BLaER1 treated with 17β-estradiol and CSF1 and Interleukin-3, amounts not matched to agents 10 nM and 100 nM (cell line): ENCODE measurements around the gene CSPG4.
"Not testable (repeated sequence)": the region's sequence is repeated elsewhere in the genome, so short reads cannot be mapped to it uniquely, and the experiment has no call there.

Experiments used
- H3K27ac ChIP-seq, 11 experiments: shearing (Covaris generic); formaldehyde crosslinking; 2 replicates each; pipeline ENCODE4 v1.8.1; 2022
- H3K27me3 ChIP-seq, 11 experiments: shearing (Covaris generic); formaldehyde crosslinking; 2 replicates each; pipeline ENCODE4 v1.8.1; 2022
- H3K36me3 ChIP-seq, 11 experiments: shearing (Covaris generic); formaldehyde crosslinking; 2 replicates each; pipeline ENCODE4 v1.8.1; 2022
- H3K4me1 ChIP-seq, 10 experiments: shearing (Covaris generic); formaldehyde crosslinking; 2 replicates each; pipeline ENCODE4 v1.8.1; 2022
- H3K4me2 ChIP-seq, 11 experiments: shearing (Covaris generic); formaldehyde crosslinking; 2 replicates each; pipeline ENCODE4 v1.8.1; 2022
- H3K4me3 ChIP-seq, 10 experiments: shearing (Covaris generic); formaldehyde crosslinking; 2 replicates each; pipeline ENCODE4 v1.8.1; 2022
- H3K9ac ChIP-seq, 11 experiments: shearing (Covaris generic); formaldehyde crosslinking; 2 replicates each; pipeline ENCODE4 v1.8.1; 2022
- H3K9me3 ChIP-seq, 11 experiments: shearing (Covaris generic); formaldehyde crosslinking; replicated peaks in 1 of 11; 2 replicates each; pipeline ENCODE4 v1.8.1; 2022
- H4K20me1 ChIP-seq, 11 experiments: shearing (Covaris generic); formaldehyde crosslinking; 2 replicates each; pipeline ENCODE4 v1.8.1; 2022
- Cebpa-rat ChIP-seq, 11 experiments: shearing (Covaris generic); IDR thresholded peaks; 2 replicates each; pipeline ENCODE4 v1.8.1; 2022

Gene CSPG4

DNA sequence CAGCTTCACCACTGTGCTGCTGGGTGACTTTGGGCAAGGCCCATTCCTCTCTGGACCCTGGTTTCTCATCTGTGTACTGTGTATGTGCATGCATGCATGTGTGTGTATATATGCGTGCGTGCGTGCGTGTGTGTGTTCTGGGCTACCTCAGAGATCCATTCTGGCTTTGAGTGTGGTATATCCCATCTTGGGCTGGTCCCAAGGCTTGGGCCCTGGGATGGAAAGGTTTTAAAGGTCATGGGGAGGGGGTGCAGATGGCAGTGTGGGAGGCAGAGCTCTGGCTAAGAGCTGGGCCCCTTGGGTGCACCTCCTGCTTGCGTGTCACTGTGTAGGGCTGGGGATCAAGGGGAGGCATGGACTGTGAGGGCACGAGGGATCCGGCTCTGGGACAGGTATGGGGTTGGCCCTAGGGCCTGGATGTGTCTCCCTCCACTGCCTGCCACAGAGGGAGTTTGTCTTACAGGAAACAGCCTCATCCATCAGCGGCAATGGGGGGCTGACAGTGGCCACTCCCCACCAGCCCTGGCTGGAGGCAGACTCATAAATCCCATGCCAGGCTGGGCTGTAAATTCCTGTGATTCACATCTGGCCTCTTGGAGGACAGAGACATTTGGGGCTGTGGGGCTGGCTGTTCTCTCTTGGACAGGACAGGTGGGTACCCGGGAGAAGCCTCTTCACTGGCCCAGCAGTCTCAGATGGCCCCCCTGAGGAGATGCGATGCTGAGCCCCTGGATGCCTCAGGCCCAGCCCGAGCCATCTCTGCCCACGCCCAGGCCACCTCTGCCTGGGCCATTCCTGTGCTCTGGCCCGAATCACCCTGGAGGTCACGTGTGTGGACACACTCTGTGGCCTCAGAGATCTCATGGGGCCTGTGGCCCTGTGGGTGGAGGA lies 21.4 kb upstream of the CSPG4 start:
- H3K27ac ChIP-seq, result peak overlapping the region in 2 of 11 experiments; percentile 3 to 28; a peak in 3 of 22 replicates
- no peak overlapping the region for H3K4me3 ChIP-seq
- no peaks in the 10 kb centered on the region for H3K27me3 ChIP-seq
- H3K9ac ChIP-seq, result peak overlapping the region in 6 of 11 experiments; percentile 6 to 59 (median 30); a peak in 7 of 22 replicates
- no peaks in the 10 kb centered on the region for H3K36me3 ChIP-seq
- H3K4me2 ChIP-seq, result peak overlapping the region; percentile 80 to 94 (median 87)
- no peaks in the 10 kb centered on the region for H3K9me3 ChIP-seq
- H3K4me1 ChIP-seq, result peaks cover 55 to 78% (median 75%) of the 10 kb centered on the region in 10 experiments
- peaks cover 0 to 12% (median 0%) of the 10 kb centered on the region in 11 experiments; a peak in 3 of 22 replicates for H4K20me1 ChIP-seq
- no peak for TF ChIP-seq Cebpa-rat (IDR thresholded peaks at IDR 0.05)

DNA sequence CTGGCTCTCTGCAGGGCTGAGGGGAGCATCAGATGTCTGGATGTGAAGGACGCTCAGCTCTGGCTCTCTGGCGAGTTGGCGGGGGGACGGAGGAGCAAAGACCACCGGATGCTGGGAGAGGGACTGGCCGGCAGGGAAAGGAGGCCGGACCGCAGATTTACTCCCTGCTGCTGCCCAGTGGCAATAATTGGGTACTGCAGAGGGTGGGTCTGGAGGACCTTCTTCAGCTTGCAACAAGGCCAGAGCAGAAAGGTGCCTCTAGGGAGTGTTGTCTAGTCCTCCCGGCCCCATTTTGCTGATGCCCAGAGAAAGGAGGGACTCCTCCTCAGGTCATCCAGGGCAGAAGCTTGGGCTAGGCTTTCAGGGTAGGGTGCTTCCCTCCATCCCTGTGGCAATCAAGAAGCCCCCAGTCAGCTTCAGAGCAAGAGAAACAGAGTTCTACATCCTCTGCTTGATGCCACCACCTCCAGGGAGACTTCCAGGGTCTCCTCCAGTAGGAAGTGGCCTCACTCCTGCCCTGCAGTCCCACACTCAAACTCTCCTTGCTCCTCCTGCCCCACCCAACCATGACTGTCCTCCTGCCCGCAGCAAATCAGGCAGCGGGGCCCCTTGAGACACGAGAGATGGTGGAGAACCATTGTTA lies 20.3 kb upstream of the CSPG4 start:
- no peaks in the 10 kb centered on the region for H3K36me3 ChIP-seq
- peaks cover 0 to 12% (median 0%) of the 10 kb centered on the region in 11 experiments; a peak in 4 of 22 replicates for H4K20me1 ChIP-seq
- H3K4me2 ChIP-seq, result peak overlapping the region; percentile 80 to 94 (median 87)
- peak overlapping the region in 2 of 11 experiments; percentile 57 to 59; a peak in 4 of 22 replicates for H3K9ac ChIP-seq
- H3K27ac ChIP-seq, result peak overlapping the region in 2 of 11 experiments; percentile 56 to 61; a peak in 2 of 22 replicates
- H3K4me3 ChIP-seq, result no peak overlapping the region
- H3K9me3 ChIP-seq, result no peaks in the 10 kb centered on the region
- H3K27me3 ChIP-seq, result no peaks in the 10 kb centered on the region
- TF ChIP-seq Cebpa-rat (IDR thresholded peaks at IDR 0.05), result no peak
- peaks cover 55 to 72% (median 70%) of the 10 kb centered on the region in 10 experiments for H3K4me1 ChIP-seq

DNA sequence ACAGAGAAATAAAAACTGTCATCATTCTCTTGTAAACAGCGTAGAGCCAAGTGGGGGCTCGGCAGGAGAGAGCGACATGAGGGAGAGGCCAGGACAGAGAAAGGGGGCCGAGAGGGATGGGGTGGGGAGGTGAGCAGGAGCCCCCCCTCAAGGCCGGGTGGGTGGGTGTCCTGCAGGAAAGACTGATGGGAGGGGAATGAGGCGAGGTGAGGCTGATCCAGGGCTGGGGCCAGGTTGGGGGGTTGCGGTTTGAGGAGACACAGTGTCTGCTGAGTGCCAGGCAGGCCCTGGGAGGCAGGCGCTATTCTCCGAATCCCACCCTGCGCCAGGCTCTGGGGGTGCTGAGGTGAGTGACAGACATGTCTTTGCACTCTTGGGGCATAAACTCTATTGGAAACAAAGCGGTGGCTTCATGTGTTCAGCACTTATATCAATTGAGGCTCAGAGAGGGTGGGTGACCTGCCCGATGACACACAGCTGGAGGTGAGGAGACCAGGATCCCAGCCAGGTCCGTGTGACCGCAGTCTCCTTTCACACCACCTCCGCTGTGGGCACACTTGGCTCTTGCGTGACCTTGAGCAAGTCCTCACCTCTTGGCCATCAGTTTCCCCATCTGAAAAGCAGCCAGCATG lies 19.6 kb upstream of the CSPG4 start:
- Histone ChIP-seq H3K9me3 (no peaks in the 10 kb centered on the region), H3K27ac (peak overlapping the region in 10 of 11 experiments; percentile 6 to 74 (median 56); a peak in 17 of 22 replicates), H3K4me3 (peak overlapping the region in 7 of 10 experiments; percentile 19 to 61 (median 45); a peak in 11 of 20 replicates), H3K4me1 (peaks cover 55 to 71% (median 65%) of the 10 kb centered on the region in 10 experiments), H3K9ac (peak overlapping the region; percentile 12 to 68 (median 57); a peak in 20 of 22 replicates), H3K27me3 (no peaks in the 10 kb centered on the region), H4K20me1 (peaks cover 0 to 12% (median 0%) of the 10 kb centered on the region in 11 experiments; a peak in 4 of 22 replicates), H3K36me3 (no peaks in the 10 kb centered on the region), H3K4me2 (peak overlapping the region; percentile 80 to 94 (median 87))
- TF ChIP-seq Cebpa-rat (IDR thresholded peaks at IDR 0.05), result no peak

DNA sequence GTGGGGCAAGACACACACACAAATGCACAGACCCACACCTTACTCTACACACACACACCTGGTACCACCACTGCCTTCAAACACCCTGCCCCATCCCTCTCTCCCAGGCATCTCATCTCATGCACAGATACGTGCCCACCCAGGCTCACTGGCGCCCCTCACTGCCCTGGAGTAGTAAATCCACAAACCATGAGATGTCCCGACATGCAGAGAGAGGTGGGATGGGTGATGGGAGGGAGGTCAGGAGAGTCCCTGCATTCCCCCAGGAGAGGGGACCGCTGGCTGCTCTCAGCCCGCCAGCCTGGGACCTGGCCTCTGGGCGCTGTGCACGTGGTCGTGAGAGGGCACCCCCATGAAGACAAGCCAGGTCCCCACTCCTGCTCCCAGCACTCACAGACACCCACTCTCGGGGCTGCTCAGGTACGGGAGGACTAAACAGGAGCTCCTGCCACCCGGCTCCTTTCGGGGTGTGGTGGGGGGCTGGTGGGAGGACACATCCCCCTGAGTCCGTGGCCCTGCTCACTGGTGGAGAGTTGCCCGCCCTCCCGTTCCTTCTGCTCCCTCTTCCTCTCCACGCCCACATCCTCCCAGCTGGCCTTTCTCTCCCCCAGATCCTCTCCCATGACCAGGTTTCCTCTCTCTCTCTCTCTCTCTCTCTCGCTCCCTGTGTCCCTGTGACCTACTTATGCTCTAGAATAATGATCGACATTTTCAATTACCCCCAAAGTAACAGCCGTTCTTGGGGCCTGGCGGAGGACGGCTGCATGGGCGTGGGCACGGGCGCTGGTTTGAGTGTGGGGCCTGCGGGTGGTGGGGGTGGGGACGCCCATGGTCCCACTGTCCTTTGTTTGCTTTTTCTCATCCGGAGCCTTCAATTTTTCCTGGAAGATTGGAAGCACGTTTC lies 18.9 kb upstream of the CSPG4 start:
- Histone ChIP-seq H3K27ac (peak overlapping the region in 10 of 11 experiments; percentile 6 to 74 (median 56); a peak in 17 of 22 replicates), H3K36me3 (no peaks in the 10 kb centered on the region), H3K4me3 (peak overlapping the region in 7 of 10 experiments; percentile 19 to 61 (median 45); a peak in 12 of 20 replicates), H3K4me1 (peaks cover 53 to 69% (median 61%) of the 10 kb centered on the region in 10 experiments), H3K9me3 (no peaks in the 10 kb centered on the region), H3K27me3 (no peaks in the 10 kb centered on the region), H3K9ac (peak overlapping the region; percentile 12 to 68 (median 57); a peak in 20 of 22 replicates), H4K20me1 (peaks cover 0 to 11% (median 0%) of the 10 kb centered on the region in 11 experiments; a peak in 4 of 22 replicates), H3K4me2 (peak overlapping the region; percentile 80 to 94 (median 87))
- no peak for TF ChIP-seq Cebpa-rat (IDR thresholded peaks at IDR 0.05)

DNA sequence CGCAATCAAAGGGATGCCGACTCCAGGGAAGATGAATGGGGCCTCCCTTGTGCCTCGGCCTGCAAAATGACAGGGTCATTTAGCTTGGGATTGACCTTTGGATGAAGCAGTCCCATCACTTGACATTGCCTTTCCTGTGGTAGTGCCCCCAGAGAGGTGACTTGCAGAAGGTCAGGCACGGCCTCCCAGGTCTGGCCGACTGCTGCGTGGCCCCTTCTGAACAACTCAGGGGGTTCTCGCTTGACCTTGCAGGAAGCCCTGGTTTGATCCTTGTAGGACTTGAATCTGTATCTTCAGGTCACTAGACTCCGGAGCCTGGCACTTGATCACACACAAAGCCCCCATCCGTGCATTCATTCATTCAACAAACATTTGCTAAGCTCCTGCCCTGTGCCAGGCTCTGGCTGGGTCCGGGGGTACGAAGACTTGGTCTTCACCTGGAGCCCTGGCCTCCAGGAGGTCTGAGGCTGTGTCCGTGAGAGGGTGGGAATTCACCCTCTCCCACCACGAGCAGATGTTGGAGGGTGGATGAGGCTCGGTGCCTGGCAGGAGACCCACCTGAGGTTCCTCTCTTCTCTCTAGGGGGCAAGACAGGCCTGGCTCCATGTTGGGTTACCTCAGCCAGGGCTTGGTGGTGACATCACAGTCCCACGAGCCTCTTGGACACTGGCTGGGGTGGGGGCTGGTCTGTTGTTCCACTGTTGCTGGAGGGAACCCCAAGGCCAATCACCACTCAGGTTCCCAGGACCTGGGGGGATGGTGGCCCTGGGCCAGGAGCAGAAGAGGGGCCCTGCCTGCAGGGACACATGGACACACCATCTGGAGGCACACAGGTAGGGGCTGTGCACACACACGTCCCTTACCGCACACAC lies 18.0 kb upstream of the CSPG4 start:
- peak overlapping the region in 8 of 11 experiments; percentile 80 to 94 (median 84); a peak in 14 of 22 replicates for H3K4me2 ChIP-seq
- not testable (repeated sequence) for H4K20me1 ChIP-seq, H3K9ac ChIP-seq, H3K36me3 ChIP-seq, H3K27me3 ChIP-seq, H3K4me3 ChIP-seq, H3K9me3 ChIP-seq
- peaks cover 44 to 61% (median 53%) of the 10 kb centered on the region in 10 experiments for H3K4me1 ChIP-seq
- H3K27ac ChIP-seq, result peak overlapping the region in 2 of 11 experiments; percentile 56 to 61; a peak in 2 of 22 replicates

DNA sequence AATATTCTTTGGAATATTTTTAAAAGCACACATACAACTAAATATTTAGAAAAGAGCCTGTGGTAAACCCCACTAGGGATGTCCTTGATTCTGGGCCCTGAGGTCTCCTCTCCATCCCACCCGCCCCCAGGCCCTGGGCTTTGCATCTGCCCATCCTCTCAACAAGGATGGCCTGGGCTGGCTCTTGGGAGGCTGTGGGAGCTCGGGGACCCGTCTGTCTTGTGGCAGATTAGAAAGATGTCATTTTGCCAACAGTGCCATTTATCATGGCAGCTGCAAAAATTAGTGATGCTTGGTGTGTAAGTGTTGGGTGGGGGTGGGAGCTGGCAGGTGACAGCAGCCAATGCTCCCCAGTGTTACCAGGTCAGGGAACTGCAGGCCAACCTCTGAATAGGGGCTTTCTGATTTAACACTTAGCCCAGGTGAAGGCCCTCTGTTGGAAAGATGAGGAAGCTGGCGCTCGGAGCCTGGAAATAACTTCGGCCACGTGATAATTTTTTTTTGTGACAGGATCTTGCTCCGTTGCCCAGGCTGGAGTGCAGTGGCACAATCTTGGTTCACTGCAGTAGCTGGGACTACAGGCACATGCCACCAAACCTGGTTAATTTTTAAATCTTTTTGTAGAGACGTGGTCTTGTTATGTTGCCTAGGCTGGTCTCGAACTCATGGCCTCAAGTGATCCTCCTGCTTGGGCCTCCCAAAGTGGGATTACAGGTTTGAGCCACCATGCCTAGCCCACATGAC lies 16.9 kb upstream of the CSPG4 start:
- TF ChIP-seq Cebpa-rat (IDR thresholded peaks at IDR 0.05), result no peak
- no peak overlapping the region for H3K4me2 ChIP-seq
- peaks cover 0 to 9% (median 0%) of the 10 kb centered on the region in 11 experiments; a peak in 3 of 22 replicates for H4K20me1 ChIP-seq
- no peak overlapping the region for H3K4me3 ChIP-seq
- H3K36me3 ChIP-seq, result no peaks in the 10 kb centered on the region
- no peaks in the 10 kb centered on the region for H3K27me3 ChIP-seq
- H3K27ac ChIP-seq, result no peak overlapping the region
- H3K9me3 ChIP-seq, result no peaks in the 10 kb centered on the region
- H3K9ac ChIP-seq, result no peak overlapping the region
- peaks cover 33 to 61% (median 50%) of the 10 kb centered on the region in 10 experiments for H3K4me1 ChIP-seq
